GM12801 (cell line): ENCODE results near the gene OR4N5.

ENCODE experiments used
- TF ChIP-seq, protein P1 (sequence below): IDR thresholded peaks from one replicate; pipeline ENCODE4 v1.5.1; 2011; ENCODE audit warnings: control low read depth; ENCODE audit not compliant: insufficient read length; ENCODE audit errors: extremely low read depth

OR4N5 gene

DNA sequence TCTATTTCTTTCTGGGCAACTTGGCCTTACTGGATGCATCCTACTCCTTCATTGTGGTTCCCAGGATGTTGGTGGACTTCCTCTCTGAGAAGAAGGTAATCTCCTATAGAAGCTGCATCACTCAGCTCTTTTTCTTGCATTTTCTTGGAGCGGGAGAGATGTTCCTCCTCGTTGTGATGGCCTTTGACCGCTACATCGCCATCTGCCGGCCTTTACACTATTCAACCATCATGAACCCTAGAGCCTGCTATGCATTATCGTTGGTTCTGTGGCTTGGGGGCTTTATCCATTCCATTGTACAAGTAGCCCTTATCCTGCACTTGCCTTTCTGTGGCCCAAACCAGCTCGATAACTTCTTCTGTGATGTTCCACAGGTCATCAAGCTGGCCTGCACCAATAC is 5.3 kb downstream of the OR4N5 start:
- TF ChIP-seq, protein P1, sequence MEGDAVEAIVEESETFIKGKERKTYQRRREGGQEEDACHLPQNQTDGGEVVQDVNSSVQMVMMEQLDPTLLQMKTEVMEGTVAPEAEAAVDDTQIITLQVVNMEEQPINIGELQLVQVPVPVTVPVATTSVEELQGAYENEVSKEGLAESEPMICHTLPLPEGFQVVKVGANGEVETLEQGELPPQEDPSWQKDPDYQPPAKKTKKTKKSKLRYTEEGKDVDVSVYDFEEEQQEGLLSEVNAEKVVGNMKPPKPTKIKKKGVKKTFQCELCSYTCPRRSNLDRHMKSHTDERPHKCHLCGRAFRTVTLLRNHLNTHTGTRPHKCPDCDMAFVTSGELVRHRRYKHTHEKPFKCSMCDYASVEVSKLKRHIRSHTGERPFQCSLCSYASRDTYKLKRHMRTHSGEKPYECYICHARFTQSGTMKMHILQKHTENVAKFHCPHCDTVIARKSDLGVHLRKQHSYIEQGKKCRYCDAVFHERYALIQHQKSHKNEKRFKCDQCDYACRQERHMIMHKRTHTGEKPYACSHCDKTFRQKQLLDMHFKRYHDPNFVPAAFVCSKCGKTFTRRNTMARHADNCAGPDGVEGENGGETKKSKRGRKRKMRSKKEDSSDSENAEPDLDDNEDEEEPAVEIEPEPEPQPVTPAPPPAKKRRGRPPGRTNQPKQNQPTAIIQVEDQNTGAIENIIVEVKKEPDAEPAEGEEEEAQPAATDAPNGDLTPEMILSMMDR, result no peak

GRCh38 chr14:20144820-20145219 is 6.2 kb downstream of the OR4N5 start:
- TF ChIP-seq, protein P1, result no peak

- TF ChIP-seq, protein P1, result no peak
Observed at GRCh38 chr14:20164462-20164861, 25.8 kb downstream of the OR4N5 start.

GRCh38 chr14:20167091-20167490 is 28.5 kb downstream of the OR4N5 start:
- TF ChIP-seq, protein P1, result no peak

GRCh38 chr14:20176330-20176729 is 37.7 kb downstream of the OR4N5 start:
- TF ChIP-seq, protein P1, result no peak

- TF ChIP-seq, protein P1, result no peak
Observed at GRCh38 chr14:20177433-20177974, 38.9 kb downstream of the OR4N5 start.

- TF ChIP-seq, protein P1, result no peak
Observed at GRCh38 chr14:20179218-20179617, 40.6 kb downstream of the OR4N5 start.

GRCh38 chr14:20179880-20180279 is 41.3 kb downstream of the OR4N5 start:
- TF ChIP-seq, protein P1, result no peak
